LoVo (cell line): ENCODE results near the gene PDZD11.
"Not testable (repeated sequence)": the region's sequence is repeated elsewhere in the genome, so short reads cannot be mapped to it uniquely, and the experiment has no call there.

Experiments
- DNase-seq: peaks from one replicate; pipeline ENCODE4 v3.0.0-alpha.2; 2016; ENCODE audit warnings: low spot score

PDZD11 gene

DNA sequence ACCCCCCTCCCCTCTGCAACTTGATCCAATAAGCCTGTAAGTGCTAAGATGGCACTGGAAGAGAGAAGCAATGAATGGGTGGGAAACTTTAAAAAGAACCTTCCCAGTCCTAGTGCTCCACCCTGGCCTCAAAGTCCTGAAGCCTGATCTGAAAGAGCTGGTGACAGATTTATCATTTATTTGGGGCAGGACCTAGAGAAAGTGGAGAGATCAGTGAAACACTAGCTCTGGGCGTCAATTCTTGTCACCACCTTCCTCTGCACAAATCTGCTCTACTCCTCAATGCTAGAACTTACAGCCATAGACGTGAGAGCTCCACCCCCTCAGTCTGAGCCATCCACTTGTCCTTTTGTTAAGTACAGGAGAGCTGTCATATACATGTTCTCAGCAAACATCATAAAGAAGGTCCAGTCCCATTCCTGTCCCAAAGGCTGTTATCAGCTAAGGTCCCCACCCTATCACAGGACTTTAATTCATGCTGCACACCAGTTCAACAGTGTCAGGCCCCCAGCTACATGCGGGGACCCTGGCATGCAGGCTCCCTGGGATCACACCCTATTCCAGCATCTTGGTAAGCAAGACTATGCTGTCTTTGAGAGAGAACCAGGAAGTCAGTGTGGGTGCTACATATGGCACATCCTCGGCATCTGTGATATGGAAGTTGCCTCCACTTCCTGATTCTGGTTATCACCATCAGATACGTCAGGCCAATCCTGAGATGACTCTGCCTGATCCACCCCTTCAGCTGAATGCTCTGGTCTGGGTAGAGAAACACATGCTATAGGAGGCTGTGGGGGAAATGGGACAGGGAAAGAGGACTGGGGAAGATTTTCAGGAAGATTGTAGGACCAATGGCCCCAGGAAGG is 32.1 kb downstream of the PDZD11 start:
- no peak for DNase-seq

DNA sequence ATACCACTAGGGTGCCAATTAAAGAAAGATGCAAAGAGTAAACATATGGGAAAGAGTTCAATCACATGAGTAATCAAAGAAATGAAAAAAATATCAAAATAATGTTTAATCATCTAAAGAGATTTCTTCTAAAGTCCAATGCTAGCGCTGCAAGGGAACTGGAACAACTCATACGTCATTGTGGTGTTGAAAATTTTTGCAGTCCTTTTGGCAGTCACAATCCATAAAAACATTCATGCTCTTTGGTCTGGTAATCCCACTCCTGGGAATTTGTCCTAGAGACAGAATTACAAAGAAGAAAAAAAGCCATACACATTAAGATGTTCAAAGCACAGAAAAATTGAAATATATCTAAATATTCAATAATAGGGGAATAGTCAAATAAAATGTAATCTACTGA is 34.3 kb downstream of the PDZD11 start:
- DNase-seq, result no peak

DNA sequence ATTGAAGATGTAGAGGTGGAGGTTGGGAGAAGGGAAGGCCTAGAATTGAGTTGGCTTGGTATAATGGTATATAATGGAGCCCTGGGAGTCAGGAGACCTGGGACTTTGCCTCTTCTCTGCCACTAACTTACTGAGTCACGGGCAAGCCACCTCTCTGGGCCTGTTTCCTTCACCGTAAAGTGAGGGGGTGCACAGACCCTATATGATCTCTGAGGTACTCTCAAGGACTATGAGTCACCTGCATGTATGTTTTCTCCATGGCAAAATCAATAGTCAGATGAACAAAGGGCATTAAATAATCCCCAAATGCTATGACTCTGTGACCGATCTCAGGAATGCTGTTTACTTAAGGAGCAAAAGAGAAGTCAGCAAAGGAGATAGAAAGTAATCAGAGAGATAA is 34.8 kb downstream of the PDZD11 start:
- DNase-seq, result no peak

DNA sequence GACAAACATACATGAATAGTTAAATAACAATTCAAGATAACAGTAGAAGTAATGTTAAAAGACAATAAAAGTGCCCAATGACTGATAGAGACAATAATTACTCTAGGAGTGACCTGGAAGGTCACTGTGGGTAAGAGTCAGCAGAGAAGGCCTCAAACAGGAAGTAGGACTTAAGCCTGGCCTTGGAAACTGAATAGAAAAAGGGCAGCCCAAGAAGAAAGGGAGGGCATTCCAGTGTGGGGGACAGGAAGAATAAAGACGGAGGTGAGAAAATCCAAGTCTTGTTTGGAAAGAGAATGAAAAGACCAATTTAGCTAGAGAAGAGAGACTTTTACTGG is 35.7 kb downstream of the PDZD11 start:
- peak; percentile 9 for DNase-seq

DNA sequence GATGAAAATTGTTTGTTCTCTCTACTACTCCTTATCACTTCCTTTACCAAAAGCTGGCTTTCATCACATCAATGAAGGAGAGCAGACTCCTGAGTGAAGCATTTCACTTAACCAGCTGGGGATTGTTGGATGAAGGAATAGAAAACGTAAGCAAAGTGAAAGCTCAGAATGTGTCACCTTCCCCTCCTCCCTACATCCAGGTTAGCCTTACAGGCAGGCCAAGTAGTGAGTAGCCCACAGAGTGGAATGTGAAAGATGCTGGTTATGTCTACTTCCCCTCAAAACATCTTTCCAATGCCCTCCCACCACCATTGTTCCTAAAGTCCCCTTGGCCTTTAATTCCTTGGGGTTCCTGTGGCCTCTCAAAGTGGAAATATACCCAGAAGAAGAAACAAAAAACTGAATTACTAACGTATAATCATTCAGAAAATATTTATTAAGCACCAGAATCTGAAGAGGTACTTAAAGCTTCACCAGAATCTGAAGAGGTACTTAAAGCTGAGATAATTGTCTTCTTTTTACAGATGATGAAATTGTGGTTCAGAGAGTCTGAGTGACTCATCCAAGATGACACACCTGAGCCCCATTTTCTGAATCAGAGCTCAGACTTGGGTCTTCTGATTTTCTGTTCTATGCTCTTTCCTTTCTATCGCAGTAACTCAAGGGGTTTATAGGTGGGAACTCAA is 36.2 kb downstream of the PDZD11 start:
- DNase-seq, result peak; percentile 5

DNA sequence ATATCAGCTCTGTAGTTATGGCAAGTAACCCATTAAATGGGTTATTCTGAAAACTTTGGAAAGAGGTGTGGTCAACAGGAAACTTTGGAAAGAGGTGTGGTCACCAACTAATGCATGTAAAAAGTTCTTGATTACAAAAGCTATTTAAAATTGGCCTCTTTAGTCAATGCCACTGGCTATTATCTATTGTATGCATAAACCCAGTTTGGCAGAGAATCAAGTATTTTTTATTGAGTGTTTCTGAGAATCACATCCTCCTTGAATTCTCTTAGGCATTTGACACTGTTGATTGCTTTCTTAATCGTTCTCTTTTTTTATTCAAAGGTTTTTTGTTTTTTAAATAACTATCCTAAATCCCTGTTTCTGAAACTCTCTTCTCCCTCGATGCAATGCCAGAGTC is 37.2 kb downstream of the PDZD11 start:
- no peak for DNase-seq

DNA sequence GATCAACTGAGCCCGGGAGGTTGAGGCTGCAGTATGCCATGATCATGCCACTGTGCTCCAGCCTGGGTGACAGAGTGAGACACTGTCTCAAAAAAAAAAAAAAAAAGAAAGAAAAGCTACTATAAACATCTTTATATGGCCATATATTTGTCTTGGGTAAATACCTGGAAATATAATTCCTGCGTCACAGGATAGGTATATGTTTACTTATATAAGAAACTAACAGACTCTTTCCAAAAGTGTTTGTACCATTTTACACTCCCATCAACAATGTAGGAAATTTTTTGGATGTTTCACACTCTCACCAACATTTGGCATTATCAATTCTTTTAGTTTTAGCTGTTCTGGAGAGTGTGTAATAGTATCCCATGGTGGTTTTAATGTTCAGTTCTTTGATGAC is 42.5 kb downstream of the PDZD11 start:
- DNase-seq, result no peak

DNA sequence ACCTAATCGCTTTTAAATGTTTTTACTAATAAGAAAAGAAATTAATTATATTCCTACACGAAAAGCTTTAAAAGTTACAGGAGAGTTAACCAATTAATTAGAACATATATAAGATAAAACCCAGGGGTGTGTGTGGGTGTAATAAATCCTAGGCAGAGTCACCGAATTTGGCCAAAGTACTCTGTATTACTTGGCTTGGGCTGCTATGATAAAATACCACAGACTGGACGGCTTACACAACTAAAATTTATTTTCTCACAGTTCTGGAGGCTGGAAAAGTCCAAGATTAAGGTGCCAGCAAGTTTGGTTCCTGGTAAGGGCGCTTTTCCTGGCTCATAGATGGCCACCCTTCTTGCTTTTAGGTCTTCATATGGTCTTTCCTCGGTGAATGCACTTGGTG is 44.8 kb downstream of the PDZD11 start:
- DNase-seq, result no peak

DNA sequence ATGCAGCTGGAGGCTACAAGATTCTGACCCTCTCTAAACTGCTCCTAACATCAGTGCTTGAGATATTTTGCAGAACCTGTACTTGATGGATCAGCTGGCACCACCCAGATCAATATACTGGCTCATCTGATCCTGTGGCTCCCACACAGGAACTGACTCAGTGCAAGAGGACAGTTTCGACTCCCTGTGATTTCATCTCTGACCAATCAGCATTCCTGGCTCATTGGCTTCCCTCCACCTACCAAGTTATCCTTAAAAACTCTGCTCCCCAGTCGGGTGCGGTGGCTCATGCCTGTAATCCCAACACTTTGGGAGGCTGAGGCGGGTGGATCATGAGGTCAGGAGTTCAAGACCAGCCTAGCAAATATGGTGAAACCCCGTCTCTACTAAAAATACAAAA is 46.1 kb downstream of the PDZD11 start:
- not testable (repeated sequence) for DNase-seq

DNA sequence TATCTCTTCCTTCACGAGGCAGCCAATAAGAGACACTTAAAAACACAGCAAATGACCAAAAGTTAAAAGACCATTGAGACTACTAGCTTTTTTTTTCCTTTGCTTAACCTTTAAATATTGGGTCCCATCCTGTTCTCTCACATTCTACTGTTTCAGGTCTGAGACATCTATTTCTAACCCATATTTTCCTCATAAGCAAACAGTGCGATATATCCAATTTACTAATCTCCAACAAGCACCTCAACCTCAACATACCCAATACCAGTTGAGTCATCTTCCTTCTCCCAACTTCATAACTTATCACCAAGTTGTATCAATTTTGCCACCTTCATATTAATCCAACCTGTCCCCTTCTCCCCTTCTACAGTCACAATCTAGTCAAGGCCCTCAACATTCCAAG is 48.2 kb downstream of the PDZD11 start:
- DNase-seq, result no peak

DNA sequence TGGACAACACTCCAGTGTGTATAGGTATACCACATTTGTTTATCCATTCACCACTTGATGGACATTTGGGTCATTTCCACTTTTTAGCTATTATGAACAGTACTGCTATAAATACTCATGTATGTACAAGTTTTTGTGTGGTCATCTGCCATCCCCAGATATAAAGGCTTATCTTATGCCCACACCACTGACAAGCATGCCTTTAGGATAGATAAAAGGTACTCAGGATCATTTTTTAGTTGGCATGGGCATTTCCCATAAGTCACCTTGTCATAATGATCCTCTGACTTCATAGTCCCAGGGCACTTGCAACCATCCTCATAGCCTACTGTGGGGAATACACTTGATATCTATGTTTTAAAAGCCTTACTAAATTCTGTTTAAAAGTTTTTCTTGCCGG is 49.0 kb downstream of the PDZD11 start:
- no peak for DNase-seq
